Gastroesophageal sphincter (tissue), 4 donors: ENCODE measurements around the gene EPHX1. TPM values are rescaled to one million over a fixed set of nuclear protein-coding genes. Genes with fewer than 3 reads are reported as not detected.
"Not testable (repeated sequence)": the region's sequence is repeated elsewhere in the genome, so short reads cannot be mapped to it uniquely, and the experiment has no call there.

Experiments
- ATAC-seq: fragments of 150-250 bp; one replicate; pipeline ENCODE4 v1.9.1; 2016; ENCODE audit warnings: mild to moderate bottlenecking, moderate library complexity
- H3K27ac ChIP-seq, 4 donors: fragments of 200-600 bp; sonication (generic) in 3 of 4; 1 replicate in 3 of 4; 2 replicates in 1 of 4; pipeline ENCODE4 v1.5.1; 2016 to 2019
- H3K27me3 ChIP-seq: fragments of 200-600 bp; sonication (generic); one replicate; pipeline ENCODE4 v1.5.1; 2019
- H3K36me3 ChIP-seq, 2 donors: fragments of 200-600 bp; sonication (generic); one replicate each; pipeline ENCODE4 v1.5.1; 2019; ENCODE audit warnings: control low read depth in 1 of 2
- H3K4me1 ChIP-seq, 3 donors: fragments of 200-600 bp; sonication (generic); 1 replicate in 2 of 3; 2 replicates in 1 of 3; pipeline ENCODE4 v1.5.1; 2016 to 2019; ENCODE audit warnings: control low read depth in 2 of 3
- H3K4me3 ChIP-seq, 2 donors: fragments of 200-600 bp; sonication (generic); one replicate each; pipeline ENCODE4 v1.5.1; 2019; ENCODE audit warnings: mild to moderate bottlenecking in 1 of 2, moderate library complexity in 1 of 2
- H3K9me3 ChIP-seq, 3 donors: fragments of 200-600 bp; sonication (generic); one replicate each; pipeline ENCODE4 v1.5.1; 2017 to 2019; ENCODE audit warnings: control low read depth in 2 of 3
- EP300 ChIP-seq: sonication (generic); formaldehyde crosslinking; IDR thresholded peaks from one replicate; pipeline ENCODE4 v1.6.1; 2017; ENCODE audit warnings: antibody characterized with exemption, mild to moderate bottlenecking
- POLR2A ChIP-seq, 2 donors: fragments of 450-650 bp; IDR thresholded peaks; one replicate each; pipeline ENCODE4 v1.6.1; 2017; ENCODE audit warnings: antibody characterized with exemption in 2 of 2, mild to moderate bottlenecking in 2 of 2, moderate library complexity in 1 of 2
- POLR2AphosphoS5 ChIP-seq: sonication (generic); formaldehyde crosslinking; IDR thresholded peaks from one replicate; pipeline ENCODE4 v1.6.1; 2017; ENCODE audit warnings: antibody characterized with exemption
- WGBS, 2 donors: methylation state at CpG; one replicate each; pipeline ENCODE4 v1.1.5; 2018; ENCODE audit warnings: low coverage in 1 of 2; 5-methylcytosine and 5-hydroxymethylcytosine counted together
- total RNA-seq, 4 donors: library from RNA; depleted of rRNA; stranded (reverse); fragments of >200 nt; gene quantifications; one replicate each; pipeline ENCODE4 v1.1.0, GENCODE V29; 2016
- TF ChIP-seq, protein P1 (sequence below), 4 experiments: fragments of 200-600 bp in 2 of 4; fragments of 450-650 bp in 2 of 4; sonication (generic) in 1 of 4; IDR thresholded peaks; one replicate each; pipeline ENCODE4 v1.5.1; 2017 to 2019; ENCODE audit warnings: antibody characterized with exemption in 4 of 4, mild to moderate bottlenecking in 2 of 4, moderate library complexity in 2 of 4

The EPHX1 gene
- total RNA-seq, 4 donors from 2014 or later: 74.0 to 133 (median 101) TPM

DNA sequence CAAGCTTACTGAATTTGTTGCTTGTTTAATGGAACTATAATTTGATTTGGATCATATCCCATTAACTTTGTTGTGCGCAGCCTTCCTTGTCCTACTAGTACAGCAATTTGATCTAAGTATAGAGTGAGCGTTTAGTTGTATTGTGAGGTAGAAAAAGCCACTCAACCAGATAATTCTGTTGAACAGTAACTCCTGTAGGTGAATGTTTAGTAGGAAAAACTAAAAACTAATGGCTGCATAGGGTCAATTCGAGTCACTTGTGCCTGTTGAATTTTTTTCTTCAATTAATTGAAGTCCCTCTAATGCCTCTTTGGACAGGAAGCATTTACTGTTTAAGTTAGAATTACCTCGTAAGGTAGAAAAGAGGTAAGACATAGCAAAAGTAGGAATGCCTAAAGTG is 15.0 kb upstream of the EPHX1 start:
- Histone ChIP-seq H3K9me3 (no peaks in the 10 kb centered on the region), H3K27me3 (no peaks in the 10 kb centered on the region), H3K4me1 (no peaks in the 10 kb centered on the region), H3K36me3 (peaks cover 2 to 30% of the 10 kb centered on the region in 2 donors), H3K27ac (no peak overlapping the region), H3K4me3 (no peak overlapping the region)
- 92 to 94% methylated on average over 4 of the region's 4 CpGs for WGBS, 2 donors
- no peak for ATAC-seq
- no peak for TF ChIP-seq EP300
- TF ChIP-seq POLR2A (IDR thresholded peaks at IDR 0.05): no peak
- TF ChIP-seq, protein P1, sequence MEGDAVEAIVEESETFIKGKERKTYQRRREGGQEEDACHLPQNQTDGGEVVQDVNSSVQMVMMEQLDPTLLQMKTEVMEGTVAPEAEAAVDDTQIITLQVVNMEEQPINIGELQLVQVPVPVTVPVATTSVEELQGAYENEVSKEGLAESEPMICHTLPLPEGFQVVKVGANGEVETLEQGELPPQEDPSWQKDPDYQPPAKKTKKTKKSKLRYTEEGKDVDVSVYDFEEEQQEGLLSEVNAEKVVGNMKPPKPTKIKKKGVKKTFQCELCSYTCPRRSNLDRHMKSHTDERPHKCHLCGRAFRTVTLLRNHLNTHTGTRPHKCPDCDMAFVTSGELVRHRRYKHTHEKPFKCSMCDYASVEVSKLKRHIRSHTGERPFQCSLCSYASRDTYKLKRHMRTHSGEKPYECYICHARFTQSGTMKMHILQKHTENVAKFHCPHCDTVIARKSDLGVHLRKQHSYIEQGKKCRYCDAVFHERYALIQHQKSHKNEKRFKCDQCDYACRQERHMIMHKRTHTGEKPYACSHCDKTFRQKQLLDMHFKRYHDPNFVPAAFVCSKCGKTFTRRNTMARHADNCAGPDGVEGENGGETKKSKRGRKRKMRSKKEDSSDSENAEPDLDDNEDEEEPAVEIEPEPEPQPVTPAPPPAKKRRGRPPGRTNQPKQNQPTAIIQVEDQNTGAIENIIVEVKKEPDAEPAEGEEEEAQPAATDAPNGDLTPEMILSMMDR (IDR thresholded peaks at IDR 0.05): no peak
- no peak for TF ChIP-seq POLR2AphosphoS5

DNA sequence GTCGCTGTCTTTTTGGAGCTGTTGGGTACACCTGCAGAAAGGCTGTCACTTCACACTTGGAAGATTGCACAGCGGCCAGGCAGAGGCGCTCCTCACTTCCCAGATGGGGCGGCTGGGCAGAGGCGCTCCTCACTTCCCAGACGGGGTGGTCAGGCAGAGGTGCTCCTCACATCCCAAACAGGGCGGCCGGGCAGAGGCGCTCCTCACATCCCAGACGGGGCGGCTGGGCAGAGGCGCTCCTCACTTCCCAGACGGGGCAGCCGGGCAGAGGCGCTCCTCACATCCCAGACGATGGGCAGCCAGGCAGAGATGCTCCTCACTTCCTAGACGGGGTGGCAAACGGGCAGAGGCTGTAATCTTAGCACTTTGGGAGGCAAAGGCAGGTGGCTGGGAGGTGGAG is 13.8 kb upstream of the EPHX1 start:
- ATAC-seq, H3K9me3 ChIP-seq, H3K4me3 ChIP-seq, H3K27ac ChIP-seq, H3K27me3 ChIP-seq, H3K4me1 ChIP-seq: not testable (repeated sequence)
- peaks cover 2 to 23% of the 10 kb centered on the region in 2 donors for H3K36me3 ChIP-seq
- WGBS, 2 donors: no CpG with 5 or more reads among the region's 18 CpGs

DNA sequence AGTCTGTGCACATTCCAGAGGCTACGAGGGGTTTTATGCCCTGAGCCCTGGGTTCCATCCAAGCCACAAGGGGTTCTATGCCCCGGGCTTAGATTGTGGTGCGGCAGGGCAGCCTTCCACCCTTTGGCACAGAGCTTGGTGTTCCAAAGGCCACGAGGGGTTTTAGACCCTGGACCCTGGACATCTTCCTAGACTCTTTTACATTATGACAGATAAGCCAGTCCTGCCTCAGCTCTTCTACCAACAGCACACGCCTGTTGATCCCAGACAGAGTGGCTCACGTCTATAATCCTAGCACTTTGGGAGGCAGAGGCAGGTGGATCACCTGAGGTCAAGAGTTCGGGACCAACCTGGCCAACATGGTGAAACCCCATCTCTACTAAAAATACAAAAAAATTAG is 8.8 kb upstream of the EPHX1 start:
- H3K36me3 ChIP-seq, ATAC-seq, H3K27ac ChIP-seq, H3K4me1 ChIP-seq, H3K4me3 ChIP-seq, H3K27me3 ChIP-seq, H3K9me3 ChIP-seq: not testable (repeated sequence)
- 80 to 100% methylated on average over 1 to 4 of the region's 7 CpGs for WGBS, 2 donors

DNA sequence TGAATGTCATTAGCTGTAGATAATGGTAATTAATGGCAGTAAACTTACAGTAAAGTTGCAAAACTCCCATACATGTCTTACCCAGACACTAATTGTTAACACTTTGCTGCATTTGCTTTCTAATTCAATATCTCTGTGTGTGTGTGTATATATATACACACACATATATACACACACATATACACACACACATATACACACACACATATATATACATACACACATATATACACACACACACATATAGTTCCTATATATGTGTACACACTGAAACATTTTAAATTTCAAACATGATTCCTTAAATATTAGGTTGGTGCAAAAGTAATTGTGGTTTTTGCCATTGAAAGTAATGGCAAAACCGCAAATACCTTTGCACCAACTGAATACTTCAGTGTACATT is 3.7 kb upstream of the EPHX1 start:
- Histone ChIP-seq H3K4me3 (no peak overlapping the region), H3K9me3 (no peaks in the 10 kb centered on the region), H3K4me1 (peaks cover 0 to 13% (median 4%) of the 10 kb centered on the region in 3 donors), H3K27ac (no peak overlapping the region), H3K36me3 (no peaks in the 10 kb centered on the region), H3K27me3 (no peaks in the 10 kb centered on the region)
- TF ChIP-seq POLR2AphosphoS5: no peak
- no peak for TF ChIP-seq POLR2A (IDR thresholded peaks at IDR 0.05)
- TF ChIP-seq, protein P1 (IDR thresholded peaks at IDR 0.05): no peak
- TF ChIP-seq EP300: no peak
- 83 to 88% methylated on average over 1 of the region's 1 CpG for WGBS, 2 donors
- ATAC-seq: no peak

DNA sequence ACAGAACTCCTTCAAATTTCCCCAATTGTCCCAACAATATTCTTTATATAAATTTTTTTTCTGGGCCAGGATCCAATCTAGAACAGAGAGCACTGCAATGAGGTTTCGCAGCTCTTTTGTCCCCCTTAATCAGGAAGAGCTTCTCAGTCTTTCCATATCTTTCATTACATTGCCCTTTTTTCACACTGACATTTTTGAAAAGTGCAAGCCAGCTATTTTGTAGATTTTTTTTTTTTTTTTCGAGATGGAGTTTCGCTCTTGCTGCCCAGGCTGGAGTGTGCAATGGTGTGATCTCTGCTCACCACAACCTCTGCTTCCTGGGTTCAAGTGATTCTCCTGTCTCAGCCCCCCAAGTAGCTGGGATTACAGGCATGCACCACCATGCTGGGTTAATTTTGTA is 3.2 kb upstream of the EPHX1 start:
- H3K4me3 ChIP-seq, H3K27ac ChIP-seq, H3K27me3 ChIP-seq, ATAC-seq, H3K36me3 ChIP-seq, H3K9me3 ChIP-seq: not testable (repeated sequence)
- WGBS, 2 donors: 90% methylated on average over 1 of the region's 3 CpGs
- peaks cover 0 to 18% (median 9%) of the 10 kb centered on the region in 3 donors for H3K4me1 ChIP-seq

DNA sequence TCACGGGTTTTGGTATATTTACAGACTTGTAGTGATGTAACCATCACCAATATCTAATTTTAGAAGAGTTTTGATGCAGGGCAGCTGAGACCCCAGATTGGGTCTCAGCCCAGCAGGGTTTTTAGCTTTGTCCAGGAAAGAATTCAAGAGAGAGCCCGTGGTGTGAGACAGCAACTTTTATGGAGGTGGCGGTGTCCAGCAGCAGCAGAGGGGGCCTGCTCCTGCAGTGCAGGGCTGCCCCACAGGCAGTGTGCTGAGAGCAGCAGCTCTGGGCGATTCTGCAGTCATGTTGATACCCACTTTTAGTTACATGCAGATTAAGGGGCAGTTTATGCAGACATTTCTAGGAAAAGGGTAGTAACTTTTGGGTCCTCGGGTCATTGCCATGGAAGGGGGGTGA is 1.8 kb upstream of the EPHX1 start:
- H3K9me3 ChIP-seq: no peaks in the 10 kb centered on the region
- no peaks in the 10 kb centered on the region for H3K36me3 ChIP-seq
- no peaks in the 10 kb centered on the region for H3K27me3 ChIP-seq
- TF ChIP-seq POLR2AphosphoS5 (no peak), POLR2A (IDR thresholded peaks at IDR 0.05) (no peak), EP300 (no peak)
- TF ChIP-seq, protein P1 (IDR thresholded peaks at IDR 0.05): no peak
- ATAC-seq: no peak
- no peak overlapping the region for H3K4me3 ChIP-seq
- no peak overlapping the region for H3K27ac ChIP-seq
- H3K4me1 ChIP-seq: peaks cover 0 to 32% (median 23%) of the 10 kb centered on the region in 3 donors
- WGBS, 2 donors: 60 to 88% methylated on average over 1 of the region's 5 CpGs

DNA sequence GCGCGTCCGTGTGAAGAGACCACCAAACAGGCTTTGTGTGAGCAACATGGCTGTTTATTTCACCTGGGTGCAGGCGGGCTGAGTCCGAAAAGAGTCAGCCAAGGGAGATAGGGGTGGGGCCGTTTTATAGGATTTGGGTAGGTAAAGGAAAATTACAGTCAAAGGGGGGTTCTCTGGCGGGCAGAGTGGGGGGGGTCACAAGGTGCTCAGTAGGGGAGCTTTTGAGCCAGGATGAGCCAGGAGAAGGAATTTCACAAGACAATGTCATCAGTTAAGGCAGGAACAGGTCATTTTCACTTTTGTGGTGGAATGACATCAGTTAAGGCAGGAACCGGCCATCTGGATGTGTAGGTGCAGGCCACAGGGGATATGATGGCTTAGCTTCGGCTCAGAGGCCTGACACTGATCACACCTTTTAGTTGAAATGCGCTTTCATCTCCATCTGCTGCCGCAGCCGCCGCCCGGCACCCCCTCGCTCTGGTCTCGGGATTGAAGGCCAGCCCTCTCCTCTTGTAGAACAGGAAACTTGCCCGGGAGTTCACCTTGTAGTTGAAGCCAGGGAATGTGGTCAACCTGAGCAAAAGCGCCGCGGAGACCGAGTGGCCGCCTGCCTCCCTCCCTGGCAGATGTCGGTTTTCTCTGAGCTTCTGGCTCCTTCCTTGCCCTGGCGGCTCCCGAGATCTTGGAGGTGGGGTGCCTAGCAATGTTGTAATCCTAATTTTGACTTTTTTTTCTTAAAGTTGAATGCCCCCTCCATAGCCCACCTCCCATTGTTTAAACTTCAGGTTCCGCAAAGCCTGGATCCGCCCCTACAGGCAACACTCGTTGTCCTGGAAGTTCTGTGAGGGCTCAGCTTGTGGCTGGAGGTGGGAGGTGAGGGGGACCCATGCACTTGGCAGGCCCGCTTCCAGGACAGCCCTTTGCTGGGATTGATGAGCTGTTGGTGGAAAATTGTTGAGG is 935 bp downstream of the EPHX1 start:
- not testable (repeated sequence) for ATAC-seq, H3K27me3 ChIP-seq

More for the DNA sequence above, 935 bp downstream of the EPHX1 start:
- WGBS, 2 donors: 2 to 7% methylated on average over 8 to 12 of the region's 29 CpGs
- H3K36me3 ChIP-seq, H3K9me3 ChIP-seq: not testable (repeated sequence)
- Histone ChIP-seq H3K4me3 (peak overlapping the region; percentile 72 to 96), H3K27ac (peak overlapping the region; percentile 70 to 91 (median 90)), H3K4me1 (peaks cover 0 to 59% (median 41%) of the 10 kb centered on the region in 3 donors)
